WTC11 (cell line): ENCODE results near the gene CREB3L1. TPM values are rescaled to one million over a fixed set of nuclear protein-coding genes. Genes with fewer than 3 reads are reported as not detected.

Source experiments
- ATAC-seq: fragments of 200-7000 bp; cut with Tn5 transposase; 2 replicates; pipeline ENCODE4 v1.10.0; 2021; ENCODE audit warnings: mild to moderate bottlenecking, moderate library complexity
- CTCF ChIA-PET: fragments of 300-600 bp; sonication (Branson Sonifier 250); formaldehyde crosslinking; loops from one replicate; lab custom pipeline; 2021; ENCODE audit warnings: antibody characterized with exemption; lab: Charles Lee
- POLR2A ChIA-PET: fragments of 350-600 bp; sonication (Branson Sonifier 250); formaldehyde crosslinking; loops from one replicate; lab custom pipeline; 2021; ENCODE audit warnings: antibody characterized with exemption; lab: Charles Lee
- DNase-seq: peaks from one replicate; pipeline ENCODE4 v3.0.0; 2021; ENCODE audit warnings: low spot score
- H3K27ac Mint-ChIP-seq: 2 replicates; pipeline ENCODE4 v1.8.0; 2021; ENCODE audit warnings: mixed read lengths
- H3K27me3 Mint-ChIP-seq: 2 replicates; pipeline ENCODE4 v1.8.0; 2021; ENCODE audit warnings: low read depth, mild to moderate bottlenecking, moderate library complexity, mixed read lengths
- H3K36me3 Mint-ChIP-seq: 2 replicates; pipeline ENCODE4 v1.8.0; 2021; ENCODE audit warnings: mixed read lengths
- H3K4me1 Mint-ChIP-seq: 2 replicates; pipeline ENCODE4 v1.8.0; 2022; ENCODE audit warnings: mixed read lengths
- H3K4me3 Mint-ChIP-seq: 2 replicates; pipeline ENCODE4 v1.8.0; 2021; ENCODE audit warnings: mild to moderate bottlenecking, moderate library complexity, mixed read lengths
- H3K9me3 Mint-ChIP-seq: 2 replicates; pipeline ENCODE4 v1.8.0; 2021; ENCODE audit warnings: mixed read lengths
- FOXK1 ChIP-seq: sonication (generic); formaldehyde crosslinking; IDR thresholded peaks from 2 replicates; pipeline ENCODE4 v1.8.0; 2022; ENCODE audit warnings: mild to moderate bottlenecking, moderate library complexity, missing genetic modification reagents
- FOXP1 ChIP-seq: sonication (generic); formaldehyde crosslinking; IDR thresholded peaks from 2 replicates; pipeline ENCODE4 v1.8.0; 2022; ENCODE audit warnings: missing genetic modification reagents, mild to moderate bottlenecking, moderate library complexity, borderline replicate concordance
- GRHL2 ChIP-seq: fragments of 250-450 bp; sonication (Bioruptor Pico); IDR thresholded peaks from 2 replicates; pipeline ENCODE4 v1.8.0; 2022; ENCODE audit warnings: mild to moderate bottlenecking, moderate library complexity; ENCODE audit not compliant: insufficient replicate concordance, severe bottlenecking
- IRF2 ChIP-seq: sonication (generic); formaldehyde crosslinking; IDR thresholded peaks from 2 replicates; pipeline ENCODE4 v1.8.0; 2022; ENCODE audit warnings: low read depth, missing genetic modification reagents, borderline replicate concordance
- SMAD3 ChIP-seq: sonication (generic); formaldehyde crosslinking; IDR thresholded peaks from 2 replicates; pipeline ENCODE4 v1.8.0; 2022; ENCODE audit warnings: missing genetic modification reagents, mild to moderate bottlenecking, borderline replicate concordance
- SOX15 ChIP-seq: fragments of 250-450 bp; sonication (Bioruptor Pico); IDR thresholded peaks from 2 replicates; pipeline ENCODE4 v1.9.0; 2021; ENCODE audit warnings: mild to moderate bottlenecking
- ZBTB21 ChIP-seq: sonication (generic); formaldehyde crosslinking; IDR thresholded peaks from 2 replicates; pipeline ENCODE4 v1.8.1; 2023; ENCODE audit warnings: mild to moderate bottlenecking, missing genetic modification reagents, borderline replicate concordance
- ZNF121 ChIP-seq: sonication (generic); formaldehyde crosslinking; IDR thresholded peaks from 2 replicates; pipeline ENCODE4 v1.8.0; 2023; ENCODE audit warnings: missing genetic modification reagents
- total RNA-seq: library from RNA; stranded (reverse); gene quantifications from 3 replicates; pipeline ENCODE4 v1.2.3, GENCODE V29; 2021
- TF ChIP-seq, protein P1 (sequence below): fragments of 250-450 bp; sonication (Bioruptor Pico); IDR thresholded peaks from 2 replicates; pipeline ENCODE4 v1.9.0; 2021; ENCODE audit warnings: moderate library complexity, mild to moderate bottlenecking, inconsistent platforms, borderline replicate concordance
- TF ChIP-seq, protein P2 (sequence below): sonication (generic); formaldehyde crosslinking; IDR thresholded peaks from 2 replicates; pipeline ENCODE4 v1.8.0; 2022; ENCODE audit warnings: mild to moderate bottlenecking, missing genetic modification reagents
- TF ChIP-seq, protein P3 (sequence below): sonication (generic); formaldehyde crosslinking; IDR thresholded peaks from 2 replicates; pipeline ENCODE4 v1.8.1; 2022; ENCODE audit warnings: low read depth, mild to moderate bottlenecking, moderate library complexity, missing genetic modification reagents, borderline replicate concordance
- TF ChIP-seq, protein P4 (sequence below): sonication (generic); formaldehyde crosslinking; conservative IDR thresholded peaks from 2 replicates; pipeline ENCODE4 v1.8.1; 2022; ENCODE audit warnings: mild to moderate bottlenecking, missing genetic modification reagents
- TF ChIP-seq, protein P5 (sequence below): sonication (generic); formaldehyde crosslinking; IDR thresholded peaks from 2 replicates; pipeline ENCODE4 v1.8.0; 2022; ENCODE audit warnings: mild to moderate bottlenecking, missing genetic modification reagents
- TF ChIP-seq, protein P6 (sequence below): sonication (generic); formaldehyde crosslinking; IDR thresholded peaks from 2 replicates; pipeline ENCODE4 v1.8.0; 2023; ENCODE audit warnings: missing genetic modification reagents

Gene CREB3L1
- total RNA-seq, 1 experiment from 2014 or later, result 10.9 TPM

DNA sequence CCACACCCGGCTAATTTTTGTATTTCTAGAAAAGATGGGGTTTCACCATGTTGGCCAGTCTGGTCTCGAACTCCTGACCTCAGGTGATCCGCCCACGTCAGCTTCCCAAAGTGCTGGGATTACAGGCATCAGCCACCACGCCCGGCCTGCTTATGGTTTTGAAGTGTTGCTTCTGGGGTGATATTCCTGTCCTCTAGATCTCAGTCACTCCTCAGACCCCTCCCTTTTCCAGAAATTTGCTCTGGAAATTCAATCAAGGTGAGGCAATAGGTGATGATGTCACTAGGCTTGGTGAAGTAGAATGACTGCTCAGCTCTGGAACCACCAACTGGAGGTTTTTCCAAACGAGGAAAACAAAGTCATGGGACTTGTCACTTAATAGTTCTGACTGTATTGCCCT is 36.6 kb upstream of the CREB3L1 start:
- CTCF ChIA-PET, result interaction anchor here (1.7 to 5.7 kb wide), 9 partner anchors 37 to 109 kb away, joined by 4 to 119 read pairs (median 42); partner anchors contain the start of genes CREB3L1 and DGKZ
- POLR2A ChIA-PET, result interaction anchor here (0.7 to 4.3 kb wide), 2 partner anchors 55 to 102 kb away, joined by 3 to 43 read pairs; no protein-coding TSS in a partner anchor
- 0 out of 2 replicates have a peak, but pooled peaks cover 3% of the 10 kb centered on the region for H3K9me3 Mint-ChIP-seq
- no peak for ATAC-seq
- no peak for TF ChIP-seq SMAD3 (CRISPR knock-in tag)
- TF ChIP-seq, protein P1, sequence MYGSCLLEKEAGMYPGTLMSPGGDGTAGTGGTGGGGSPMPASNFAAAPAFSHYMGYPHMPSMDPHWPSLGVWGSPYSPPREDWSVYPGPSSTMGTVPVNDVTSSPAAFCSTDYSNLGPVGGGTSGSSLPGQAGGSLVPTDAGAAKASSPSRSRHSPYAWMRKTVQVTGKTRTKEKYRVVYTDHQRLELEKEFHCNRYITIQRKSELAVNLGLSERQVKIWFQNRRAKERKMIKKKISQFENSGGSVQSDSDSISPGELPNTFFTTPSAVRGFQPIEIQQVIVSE (CRISPR knock-in tag), result no peak
- no peak for TF ChIP-seq IRF2 (CRISPR knock-in tag)
- no peak for TF ChIP-seq FOXP1
- TF ChIP-seq, protein P2, sequence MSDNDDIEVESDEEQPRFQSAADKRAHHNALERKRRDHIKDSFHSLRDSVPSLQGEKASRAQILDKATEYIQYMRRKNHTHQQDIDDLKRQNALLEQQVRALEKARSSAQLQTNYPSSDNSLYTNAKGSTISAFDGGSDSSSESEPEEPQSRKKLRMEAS (CRISPR knock-in tag), result no peak
- TF ChIP-seq GRHL2 (CRISPR knock-in tag), result no peak
- TF ChIP-seq ZBTB21 (CRISPR knock-in tag), result no peak
- TF ChIP-seq, protein P3, sequence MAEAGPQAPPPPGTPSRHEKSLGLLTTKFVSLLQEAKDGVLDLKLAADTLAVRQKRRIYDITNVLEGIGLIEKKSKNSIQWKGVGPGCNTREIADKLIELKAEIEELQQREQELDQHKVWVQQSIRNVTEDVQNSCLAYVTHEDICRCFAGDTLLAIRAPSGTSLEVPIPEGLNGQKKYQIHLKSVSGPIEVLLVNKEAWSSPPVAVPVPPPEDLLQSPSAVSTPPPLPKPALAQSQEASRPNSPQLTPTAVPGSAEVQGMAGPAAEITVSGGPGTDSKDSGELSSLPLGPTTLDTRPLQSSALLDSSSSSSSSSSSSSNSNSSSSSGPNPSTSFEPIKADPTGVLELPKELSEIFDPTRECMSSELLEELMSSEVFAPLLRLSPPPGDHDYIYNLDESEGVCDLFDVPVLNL (CRISPR knock-in tag), result no peak
- no peak for TF ChIP-seq FOXK1 (CRISPR knock-in tag)
- no peak for TF ChIP-seq SOX15 (CRISPR knock-in tag)
- TF ChIP-seq, protein P4, sequence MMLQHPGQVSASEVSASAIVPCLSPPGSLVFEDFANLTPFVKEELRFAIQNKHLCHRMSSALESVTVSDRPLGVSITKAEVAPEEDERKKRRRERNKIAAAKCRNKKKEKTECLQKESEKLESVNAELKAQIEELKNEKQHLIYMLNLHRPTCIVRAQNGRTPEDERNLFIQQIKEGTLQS (CRISPR knock-in tag), result no peak
- no peak for TF ChIP-seq ZNF121 (CRISPR knock-in tag)
- TF ChIP-seq, protein P5, sequence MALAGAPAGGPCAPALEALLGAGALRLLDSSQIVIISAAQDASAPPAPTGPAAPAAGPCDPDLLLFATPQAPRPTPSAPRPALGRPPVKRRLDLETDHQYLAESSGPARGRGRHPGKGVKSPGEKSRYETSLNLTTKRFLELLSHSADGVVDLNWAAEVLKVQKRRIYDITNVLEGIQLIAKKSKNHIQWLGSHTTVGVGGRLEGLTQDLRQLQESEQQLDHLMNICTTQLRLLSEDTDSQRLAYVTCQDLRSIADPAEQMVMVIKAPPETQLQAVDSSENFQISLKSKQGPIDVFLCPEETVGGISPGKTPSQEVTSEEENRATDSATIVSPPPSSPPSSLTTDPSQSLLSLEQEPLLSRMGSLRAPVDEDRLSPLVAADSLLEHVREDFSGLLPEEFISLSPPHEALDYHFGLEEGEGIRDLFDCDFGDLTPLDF (CRISPR knock-in tag), result no peak
- TF ChIP-seq, all 79 proteins: peak for 0
- peaks cover 39% of the 10 kb centered on the region for H3K4me1 Mint-ChIP-seq
- no peak for DNase-seq
- no peaks in the 10 kb centered on the region for H3K36me3 Mint-ChIP-seq
- H3K4me3 Mint-ChIP-seq, result no peak overlapping the region
- no peak overlapping the region for H3K27ac Mint-ChIP-seq
- peaks cover 29% of the 10 kb centered on the region for H3K27me3 Mint-ChIP-seq

DNA sequence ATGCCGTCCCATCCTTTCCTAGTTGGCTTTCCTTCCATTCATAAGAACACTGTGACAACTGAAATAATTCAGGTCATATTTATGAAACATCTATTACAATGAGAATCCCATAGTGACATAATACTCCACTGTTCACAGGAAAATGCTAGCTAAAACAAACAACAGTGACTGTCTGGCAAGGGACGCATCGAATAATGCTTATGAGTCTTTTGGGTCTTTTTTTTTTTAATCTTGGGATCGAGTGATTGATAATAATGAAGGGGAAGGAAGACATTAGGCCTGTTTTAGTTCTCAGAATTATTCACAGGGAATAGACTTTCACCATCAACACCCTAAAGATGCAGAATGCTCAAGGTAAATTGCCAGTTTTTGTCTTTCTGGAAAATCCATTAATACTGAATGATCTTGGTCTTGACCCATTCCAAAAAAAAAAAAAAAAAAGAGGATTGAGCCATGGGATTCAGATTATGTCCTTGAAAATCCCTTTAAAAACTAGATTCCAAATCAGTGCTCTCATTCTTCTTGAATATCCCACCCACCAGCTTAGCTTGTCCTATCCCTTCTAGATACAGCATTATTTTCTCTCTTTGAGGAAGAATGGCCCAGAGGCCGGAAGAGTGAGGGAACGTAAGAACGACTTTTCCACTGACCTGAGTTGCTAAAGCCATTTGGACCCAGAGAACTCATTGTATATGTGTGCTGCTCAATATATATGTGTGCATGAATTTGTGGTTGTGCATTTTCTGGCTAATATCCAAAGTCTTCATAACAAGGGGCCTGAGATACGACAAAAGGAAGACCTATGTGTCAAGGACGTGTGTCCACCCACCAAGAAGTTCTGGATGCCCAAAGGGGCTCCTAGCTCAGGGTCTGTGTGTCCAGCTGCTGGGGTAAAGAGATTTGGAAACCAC is 35.2 kb upstream of the CREB3L1 start:
- POLR2A ChIA-PET, result interaction anchor here (0.6 to 3.3 kb wide), 25 partner anchors 8 to 324 kb away, joined by 3 to 86 read pairs (median 4); partner anchors contain the start of genes CREB3L1 and PHF21A
- peak overlapping the region; percentile 88 for H3K27ac Mint-ChIP-seq
- H3K4me3 Mint-ChIP-seq, result peak overlapping the region; percentile 87
- no peaks in the 10 kb centered on the region for H3K36me3 Mint-ChIP-seq
- H3K27me3 Mint-ChIP-seq, result peaks cover 15% of the 10 kb centered on the region
- DNase-seq (no peak), ATAC-seq (no peak)
- peaks cover 29% of the 10 kb centered on the region for H3K4me1 Mint-ChIP-seq
- CTCF ChIA-PET, result interaction anchor here (0.8 to 5.7 kb wide), 14 partner anchors 36 to 146 kb away, joined by 3 to 61 read pairs (median 12); partner anchors contain the start of genes CREB3L1 and DGKZ
- no peak for TF ChIP-seq ZNF121 (CRISPR knock-in tag)
- TF ChIP-seq, protein P6, sequence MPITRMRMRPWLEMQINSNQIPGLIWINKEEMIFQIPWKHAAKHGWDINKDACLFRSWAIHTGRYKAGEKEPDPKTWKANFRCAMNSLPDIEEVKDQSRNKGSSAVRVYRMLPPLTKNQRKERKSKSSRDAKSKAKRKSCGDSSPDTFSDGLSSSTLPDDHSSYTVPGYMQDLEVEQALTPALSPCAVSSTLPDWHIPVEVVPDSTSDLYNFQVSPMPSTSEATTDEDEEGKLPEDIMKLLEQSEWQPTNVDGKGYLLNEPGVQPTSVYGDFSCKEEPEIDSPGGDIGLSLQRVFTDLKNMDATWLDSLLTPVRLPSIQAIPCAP, result no peak
- no peaks in the 10 kb centered on the region for H3K9me3 Mint-ChIP-seq
